Esophagus mucosa (tissue), 1 donor: ENCODE results near the gene FAM118A. TPM values are rescaled to one million over a fixed set of nuclear protein-coding genes. Genes with fewer than 3 reads are reported as not detected.

Experiments used
- ATAC-seq: fragments of 200-7000 bp; cut with Tn5 transposase; one replicate; pipeline ENCODE4 v1.9.1; 2020
- total RNA-seq: library from RNA; stranded (reverse); gene quantifications from one replicate; pipeline ENCODE4 v1.2.4, GENCODE V29; 2023
- donor health status: DM: yes; HTN: yes; CAD: no.

Gene FAM118A
- total RNA-seq, 1 donor from 2014 or later, result 9.1 TPM

DNA sequence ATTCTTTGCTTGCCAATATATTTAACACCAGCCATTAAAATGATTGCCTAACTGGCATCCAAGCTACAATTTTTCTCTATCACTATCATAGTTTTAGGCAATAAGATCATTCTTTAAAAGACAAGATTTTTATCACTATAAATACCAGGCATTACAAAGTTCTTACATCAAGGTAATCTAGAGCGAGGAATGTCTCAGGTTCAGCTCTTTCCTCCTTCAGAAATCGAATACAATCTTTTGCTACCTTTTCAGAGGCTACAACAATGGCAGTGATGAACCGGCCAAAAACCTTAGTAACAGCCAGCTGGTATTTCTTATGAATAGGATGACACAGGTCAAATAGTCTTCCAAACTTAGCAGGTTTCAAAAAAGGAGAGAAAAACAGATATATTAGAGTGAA, 79.8 kb downstream of the FAM118A start:
- no peak for ATAC-seq

Other genes with a start within 250 kb of the FAM118A start
- 67.8 TPM for gene NUP50, start 146.0 kb upstream of the FAM118A start, total RNA-seq
- 45.4 TPM for gene KIAA0930, start 69.0 kb upstream of the FAM118A start, total RNA-seq
- gene UPK3A, start 25.0 kb upstream of the FAM118A start, total RNA-seq, result not detected
- gene SMC1B, start 103.7 kb downstream of the FAM118A start, total RNA-seq, result not detected
- 0.64 TPM for gene RIBC2, start 103.8 kb downstream of the FAM118A start, total RNA-seq
- gene FBLN1, start 192.9 kb downstream of the FAM118A start, total RNA-seq, result 39.5 TPM